Panc1 (cell line): Measurements from ENCODE around the gene CLIP3. TPM values are rescaled to one million over a fixed set of nuclear protein-coding genes. Genes with fewer than 3 reads are reported as not detected.

Experiments
- ATAC-seq: fragments of 200-7000 bp; cut with Tn5 transposase; 2 replicates; pipeline ENCODE4 v1.9.1; 2020; ENCODE audit warnings: mild to moderate bottlenecking, moderate library complexity
- BruUV-seq: library from RNA; stranded (reverse); fragments of 400-500 nt; replicated peaks from 2 replicates; lab custom pipeline; 2021; lab: Mats Ljungman, UMichigan
- CTCF ChIA-PET: fragments of 300-600 bp; sonication (Branson Sonifier 250); formaldehyde crosslinking; loops from one replicate; lab custom pipeline; 2022; ENCODE audit warnings: antibody characterized with exemption; lab: Charles Lee
- POLR2A ChIA-PET: fragments of 300-600 bp; sonication (Branson Sonifier 250); formaldehyde crosslinking; loops from one replicate; lab custom pipeline; 2022; ENCODE audit warnings: antibody characterized with exemption; lab: Charles Lee
- DNase-seq: peaks from one replicate; pipeline ENCODE4 v3.0.0-alpha.2; 2010; ENCODE audit warnings: low read depth, low spot score
- H3K27ac ChIP-seq: 2 replicates; pipeline ENCODE4 v1.5.1; 2011; ENCODE audit warnings: mild to moderate bottlenecking, low read length, inconsistent platforms
- H3K27me3 ChIP-seq: fragments of 200-500 bp; sonication (Bioruptor generic); 2 replicates; pipeline ENCODE4 v1.6.0; 2014; ENCODE audit warnings: low read length, inconsistent platforms; ENCODE audit not compliant: control insufficient read depth, insufficient read depth
- H3K36me3 ChIP-seq: fragments of 200-500 bp; sonication (Bioruptor generic); 2 replicates; pipeline ENCODE4 v1.5.1; 2014; ENCODE audit warnings: inconsistent platforms, mild to moderate bottlenecking, low read length, moderate library complexity; ENCODE audit not compliant: control insufficient read depth, insufficient read depth
- H3K4me1 ChIP-seq: 2 replicates; pipeline ENCODE4 v1.5.1; 2011; ENCODE audit warnings: inconsistent platforms, mild to moderate bottlenecking, low read length, moderate library complexity; ENCODE audit not compliant: control insufficient read depth, insufficient read depth
- H3K4me3 ChIP-seq, 2 experiments: 2 replicates each; pipeline ENCODE4 v1.5.1; 2011 to 2012; ENCODE audit warnings: low read depth in 2 of 2, low read length in 2 of 2, mild to moderate bottlenecking in 2 of 2, inconsistent platforms in 1 of 2, moderate library complexity in 1 of 2
- H3K9me3 ChIP-seq: fragments of 200-500 bp; sonication (Bioruptor generic); 2 replicates; pipeline ENCODE4 v1.5.1; 2014; ENCODE audit warnings: low read depth, mild to moderate bottlenecking, inconsistent platforms, low read length, moderate library complexity; ENCODE audit not compliant: control insufficient read depth, insufficient read depth
- POLR2AphosphoS5 ChIP-seq: IDR thresholded peaks from 2 replicates; pipeline ENCODE4 v1.6.1; 2012; ENCODE audit warnings: mild to moderate bottlenecking, low read depth, low read length, moderate library complexity
- SIN3A ChIP-seq: IDR thresholded peaks from 2 replicates; pipeline ENCODE4 v1.6.1; 2012; ENCODE audit warnings: low read depth, mild to moderate bottlenecking, low read length, moderate library complexity, borderline replicate concordance; ENCODE audit not compliant: insufficient read depth
- TCF7L2 ChIP-seq: IDR thresholded peaks from 2 replicates; pipeline ENCODE4 v1.6.1; 2011; ENCODE audit warnings: mild to moderate bottlenecking, low read depth, low read length, inconsistent platforms
- in situ Hi-C: cut with HindIII; loops from 2 replicates; pipeline ENCODE4 v1.10.0; 2016; ENCODE audit warnings: low sequenced_read_pairs, low pct_unique_long_range_greater_than_20kb
- intact Hi-C: fragments of 100-400 bp; cut with micrococcal nuclease; formaldehyde crosslinking; loops from one replicate; pipeline ENCODE4 v1.10.0; 2022; ENCODE audit not compliant: unreplicated experiment
- total RNA-seq: library from RNA; stranded (reverse); gene quantifications from one replicate; pipeline ENCODE4 v1.2.1, GENCODE V29; 2021; ENCODE audit not compliant: unreplicated experiment
- TF ChIP-seq, protein P1 (sequence below), 2 experiments: IDR thresholded peaks; 2 replicates each; pipeline ENCODE4 v1.6.1; 2011 to 2012; ENCODE audit warnings: low read depth in 2 of 2, control low read depth in 1 of 2, low read length in 1 of 2, mild to moderate bottlenecking in 1 of 2, moderate library complexity in 1 of 2; ENCODE audit not compliant: insufficient read depth in 1 of 2
- TF ChIP-seq, protein P2 (sequence below): fragments of 450-650 bp; IDR thresholded peaks from 2 replicates; pipeline ENCODE4 v1.5.1; 2017; ENCODE audit warnings: mild to moderate bottlenecking

Gene CLIP3
- total RNA-seq, 1 experiment from 2014 or later: 4.7 TPM

GRCh38 chr19:36060430-36060829, 27.8 kb upstream of the CLIP3 start:
- in situ Hi-C loops: no loop called here
- intact Hi-C loops: no loop called here
- TF ChIP-seq, protein P1, sequence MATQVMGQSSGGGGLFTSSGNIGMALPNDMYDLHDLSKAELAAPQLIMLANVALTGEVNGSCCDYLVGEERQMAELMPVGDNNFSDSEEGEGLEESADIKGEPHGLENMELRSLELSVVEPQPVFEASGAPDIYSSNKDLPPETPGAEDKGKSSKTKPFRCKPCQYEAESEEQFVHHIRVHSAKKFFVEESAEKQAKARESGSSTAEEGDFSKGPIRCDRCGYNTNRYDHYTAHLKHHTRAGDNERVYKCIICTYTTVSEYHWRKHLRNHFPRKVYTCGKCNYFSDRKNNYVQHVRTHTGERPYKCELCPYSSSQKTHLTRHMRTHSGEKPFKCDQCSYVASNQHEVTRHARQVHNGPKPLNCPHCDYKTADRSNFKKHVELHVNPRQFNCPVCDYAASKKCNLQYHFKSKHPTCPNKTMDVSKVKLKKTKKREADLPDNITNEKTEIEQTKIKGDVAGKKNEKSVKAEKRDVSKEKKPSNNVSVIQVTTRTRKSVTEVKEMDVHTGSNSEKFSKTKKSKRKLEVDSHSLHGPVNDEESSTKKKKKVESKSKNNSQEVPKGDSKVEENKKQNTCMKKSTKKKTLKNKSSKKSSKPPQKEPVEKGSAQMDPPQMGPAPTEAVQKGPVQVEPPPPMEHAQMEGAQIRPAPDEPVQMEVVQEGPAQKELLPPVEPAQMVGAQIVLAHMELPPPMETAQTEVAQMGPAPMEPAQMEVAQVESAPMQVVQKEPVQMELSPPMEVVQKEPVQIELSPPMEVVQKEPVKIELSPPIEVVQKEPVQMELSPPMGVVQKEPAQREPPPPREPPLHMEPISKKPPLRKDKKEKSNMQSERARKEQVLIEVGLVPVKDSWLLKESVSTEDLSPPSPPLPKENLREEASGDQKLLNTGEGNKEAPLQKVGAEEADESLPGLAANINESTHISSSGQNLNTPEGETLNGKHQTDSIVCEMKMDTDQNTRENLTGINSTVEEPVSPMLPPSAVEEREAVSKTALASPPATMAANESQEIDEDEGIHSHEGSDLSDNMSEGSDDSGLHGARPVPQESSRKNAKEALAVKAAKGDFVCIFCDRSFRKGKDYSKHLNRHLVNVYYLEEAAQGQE (IDR thresholded peaks at IDR 0.05; ENCODE audit: insufficient read depth in 1 of 2, low read depth in 2 of 2, low read length in 1 of 2): no peak
- no peak for TF ChIP-seq TCF7L2
- TF ChIP-seq, protein P2, sequence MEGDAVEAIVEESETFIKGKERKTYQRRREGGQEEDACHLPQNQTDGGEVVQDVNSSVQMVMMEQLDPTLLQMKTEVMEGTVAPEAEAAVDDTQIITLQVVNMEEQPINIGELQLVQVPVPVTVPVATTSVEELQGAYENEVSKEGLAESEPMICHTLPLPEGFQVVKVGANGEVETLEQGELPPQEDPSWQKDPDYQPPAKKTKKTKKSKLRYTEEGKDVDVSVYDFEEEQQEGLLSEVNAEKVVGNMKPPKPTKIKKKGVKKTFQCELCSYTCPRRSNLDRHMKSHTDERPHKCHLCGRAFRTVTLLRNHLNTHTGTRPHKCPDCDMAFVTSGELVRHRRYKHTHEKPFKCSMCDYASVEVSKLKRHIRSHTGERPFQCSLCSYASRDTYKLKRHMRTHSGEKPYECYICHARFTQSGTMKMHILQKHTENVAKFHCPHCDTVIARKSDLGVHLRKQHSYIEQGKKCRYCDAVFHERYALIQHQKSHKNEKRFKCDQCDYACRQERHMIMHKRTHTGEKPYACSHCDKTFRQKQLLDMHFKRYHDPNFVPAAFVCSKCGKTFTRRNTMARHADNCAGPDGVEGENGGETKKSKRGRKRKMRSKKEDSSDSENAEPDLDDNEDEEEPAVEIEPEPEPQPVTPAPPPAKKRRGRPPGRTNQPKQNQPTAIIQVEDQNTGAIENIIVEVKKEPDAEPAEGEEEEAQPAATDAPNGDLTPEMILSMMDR: no peak
- no TSS peak for BruUV-seq
- ChIA-PET POLR2A (no interaction called here), CTCF (no interaction called here)
- Histone ChIP-seq H3K27ac (no peak overlapping the region), H3K27me3 (no peaks in the 10 kb centered on the region), H3K9me3 (no peaks in the 10 kb centered on the region), H3K4me3 (no peak overlapping the region), H3K4me1 (peaks cover 6% of the 10 kb centered on the region), H3K36me3 (peaks cover 19% of the 10 kb centered on the region)
- ATAC-seq (peak; percentile 69), DNase-seq (no peak)

DNA sequence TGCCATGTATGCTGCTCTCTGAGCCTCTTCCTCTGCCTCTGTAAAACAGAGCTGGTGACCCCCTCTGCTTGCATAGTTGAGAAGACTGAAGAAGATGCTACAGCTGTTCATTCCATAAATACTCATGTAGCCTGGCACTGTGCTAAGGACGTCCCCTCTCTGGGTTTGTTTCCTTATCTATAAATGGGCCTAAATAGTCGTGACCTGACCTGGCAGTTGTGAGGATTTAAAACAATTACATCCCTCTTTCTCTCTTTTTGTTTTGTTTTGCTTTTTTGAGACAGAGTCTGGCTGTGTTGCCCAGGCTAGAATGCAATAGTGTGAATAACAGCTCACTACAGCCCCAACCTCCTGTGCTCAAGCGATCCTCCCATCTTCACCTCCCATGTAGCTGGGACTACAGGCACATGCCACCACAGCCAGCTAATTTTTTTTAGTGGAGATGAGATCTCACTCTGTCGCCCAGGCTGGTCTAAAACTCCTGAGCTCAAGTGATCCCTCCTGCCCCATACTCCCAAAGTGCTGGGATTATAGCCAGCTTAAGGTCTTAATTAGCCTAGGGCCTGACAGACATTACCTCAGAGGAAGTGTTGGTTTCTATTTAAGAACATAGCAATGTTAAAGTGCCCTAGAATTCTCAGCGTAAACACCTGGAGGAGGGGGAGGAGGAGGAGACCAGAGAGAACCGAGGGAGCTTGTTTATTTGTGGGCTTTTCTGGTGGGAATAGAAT, 26.7 kb upstream of the CLIP3 start:
- CTCF ChIA-PET: interaction anchor here (0.6 kb wide), 1 partner anchor 30 kb away, joined by 3 read pairs; no protein-coding TSS in a partner anchor
- Histone ChIP-seq H3K9me3 (no peaks in the 10 kb centered on the region), H3K27me3 (no peaks in the 10 kb centered on the region), H3K27ac (no peak overlapping the region), H3K36me3 (peaks cover 15% of the 10 kb centered on the region), H3K4me1 (peaks cover 6% of the 10 kb centered on the region), H3K4me3 (no peak overlapping the region)
- ATAC-seq (no peak), DNase-seq (no peak)
- intact Hi-C loops (no loop called here), in situ Hi-C loops (no loop called here)
- POLR2A ChIA-PET: interaction anchor here (0.5 to 0.7 kb wide), 2 partner anchors 22 to 68 kb away, joined by 4 to 5 read pairs; no protein-coding TSS in a partner anchor
- BruUV-seq: no TSS peak
- TF ChIP-seq, protein P1 (IDR thresholded peaks at IDR 0.05; ENCODE audit: insufficient read depth in 1 of 2, low read depth in 2 of 2, low read length in 1 of 2): no peak
- TF ChIP-seq POLR2AphosphoS5 (no peak; the same call in 1 of the 2 replicates), SIN3A (no peak), TCF7L2 (no peak)
- TF ChIP-seq, protein P2: no peak
